Activated CD4-positive, alpha-beta memory T cell treated with anti-CD3 and anti-CD28 coated beads, Interleukin-2, amount 10 ng/mL, durations not matched to agents 7 days and 5 days (primary cell): Measurements from ENCODE around the gene PSMB3. TPM values are rescaled to one million over a fixed set of nuclear protein-coding genes. Genes with fewer than 3 reads are reported as not detected.

Experiments
- CTCF ChIA-PET: fragments of 350-600 bp; sonication (Branson Sonifier 250); formaldehyde crosslinking; loops from one replicate; lab custom pipeline; 2021; ENCODE audit warnings: antibody characterized with exemption, inconsistent platforms; lab: Charles Lee
- POLR2A ChIA-PET: fragments of 350-600 bp; sonication (Branson Sonifier 250); formaldehyde crosslinking; loops from one replicate; lab custom pipeline; 2021; ENCODE audit warnings: antibody characterized with exemption; lab: Charles Lee
- DNase-seq: peaks from one replicate; pipeline ENCODE4 v3.0.0-alpha.2; 2020
- H3K27ac Mint-ChIP-seq: one replicate; pipeline ENCODE4 v1.8.0; 2021; ENCODE audit warnings: mild to moderate bottlenecking, mixed read lengths
- H3K27me3 Mint-ChIP-seq: one replicate; pipeline ENCODE4 v1.8.0; 2021; ENCODE audit warnings: mixed read lengths
- H3K36me3 Mint-ChIP-seq: one replicate; pipeline ENCODE4 v1.8.0; 2021; ENCODE audit warnings: low read depth, mixed read lengths
- H3K4me1 Mint-ChIP-seq: one replicate; pipeline ENCODE4 v1.8.0; 2021; ENCODE audit warnings: mixed read lengths
- H3K4me3 Mint-ChIP-seq: one replicate; pipeline ENCODE4 v1.8.0; 2021; ENCODE audit warnings: mild to moderate bottlenecking, mixed read lengths
- H3K9me3 Mint-ChIP-seq: one replicate; pipeline ENCODE4 v1.8.0; 2021; ENCODE audit warnings: mixed read lengths
- total RNA-seq, 2 experiments: library from RNA; stranded (reverse); gene quantifications; one replicate each; pipeline ENCODE4 v1.2.3, GENCODE V29; 2021

Gene PSMB3
- total RNA-seq, 2 experiments from 2014 or later: 241 to 242 TPM

- Mint-ChIP-seq H3K27ac (no peak within 1 kb of the TSS), H3K9me3 (no peaks in the 10 kb centered on the region), H3K27me3 (peaks cover 44% of the 10 kb centered on the region), H3K36me3 (peaks cover 6% of the 10 kb centered on the region), H3K4me3 (peak within 1 kb of the TSS; percentile 97), H3K4me1 (peaks cover 46% of the 10 kb centered on the region)
- POLR2A ChIA-PET: no interaction called here
- CTCF ChIA-PET: interaction anchor here (1.2 kb wide), 1 partner anchor 50 kb away, joined by 3 read pairs; no protein-coding TSS in a partner anchor
- no peak for DNase-seq
Measured at GRCh38 chr17:38748149-38748891, 4.2 kb upstream of the PSMB3 start, which contains the start of gene PCGF2. Gene PCGF2 (minus strand): TSS chr17:38748336. CDS start chr17:38740402, 7,934 bp downstream.

- peak overlapping the region; percentile 97 for H3K4me3 Mint-ChIP-seq
- DNase-seq: no peak
- CTCF ChIA-PET: interaction anchor here (1.2 kb wide), 1 partner anchor 49 kb away, joined by 3 read pairs; no protein-coding TSS in a partner anchor
- peaks cover 10% of the 10 kb centered on the region for H3K36me3 Mint-ChIP-seq
- no peaks in the 10 kb centered on the region for H3K9me3 Mint-ChIP-seq
- H3K4me1 Mint-ChIP-seq: peaks cover 48% of the 10 kb centered on the region
- H3K27ac Mint-ChIP-seq: no peak overlapping the region
- POLR2A ChIA-PET: interaction anchor here (0.9 kb wide), 1 partner anchor 20 kb away, joined by 3 read pairs; no protein-coding TSS in a partner anchor
- H3K27me3 Mint-ChIP-seq: peaks cover 44% of the 10 kb centered on the region
Measured at GRCh38 chr17:38748892-38749222, 3.7 kb upstream of the PSMB3 start.

- Mint-ChIP-seq H3K4me1 (peaks cover 51% of the 10 kb centered on the region), H3K9me3 (no peaks in the 10 kb centered on the region), H3K4me3 (peak overlapping the region; percentile 97), H3K36me3 (peaks cover 12% of the 10 kb centered on the region), H3K27ac (no peak overlapping the region), H3K27me3 (peaks cover 44% of the 10 kb centered on the region)
- DNase-seq: no peak
- ChIA-PET POLR2A (interaction anchor here (0.9 kb wide), 1 partner anchor 21 kb away, joined by 3 read pairs; no protein-coding TSS in a partner anchor), CTCF (interaction anchor here (1.2 kb wide), 1 partner anchor 49 kb away, joined by 3 read pairs; no protein-coding TSS in a partner anchor)
Measured at GRCh38 chr17:38749223-38750043, 3.1 kb upstream of the PSMB3 start.

GRCh38 chr17:38750044-38750311, 2.6 kb upstream of the PSMB3 start:
- Mint-ChIP-seq H3K36me3 (peaks cover 16% of the 10 kb centered on the region), H3K4me1 (peaks cover 54% of the 10 kb centered on the region), H3K4me3 (peak overlapping the region; percentile 97), H3K27ac (no peak overlapping the region), H3K27me3 (peaks cover 44% of the 10 kb centered on the region), H3K9me3 (no peaks in the 10 kb centered on the region)
- ChIA-PET POLR2A (interaction anchor here (0.9 to 1.4 kb wide), 2 partner anchors 21 to 22 kb away, joined by 3 to 5 read pairs; no protein-coding TSS in a partner anchor), CTCF (no interaction called here)
- no peak for DNase-seq

- POLR2A ChIA-PET: interaction anchor here (0.9 to 1.6 kb wide), 5 partner anchors 19 to 404 kb away, joined by 3 to 6 read pairs (median 5); no protein-coding TSS in a partner anchor
- peaks cover 43% of the 10 kb centered on the region for H3K27me3 Mint-ChIP-seq
- peak overlapping the region; percentile 97 for H3K4me3 Mint-ChIP-seq
- H3K27ac Mint-ChIP-seq: peak overlapping the region; percentile 94
- no peak for DNase-seq
- H3K9me3 Mint-ChIP-seq: no peaks in the 10 kb centered on the region
- peaks cover 55% of the 10 kb centered on the region for H3K4me1 Mint-ChIP-seq
- CTCF ChIA-PET: interaction anchor here (1.5 to 2.4 kb wide), 2 partner anchors 15 to 74 kb away, joined by 6 to 15 read pairs; no protein-coding TSS in a partner anchor
- peaks cover 16% of the 10 kb centered on the region for H3K36me3 Mint-ChIP-seq
Measured at GRCh38 chr17:38750312-38751121, 2.0 kb upstream of the PSMB3 start.

GRCh38 chr17:38751144-38751807, 1.3 kb upstream of the PSMB3 start:
- Mint-ChIP-seq H3K36me3 (peaks cover 23% of the 10 kb centered on the region), H3K27ac (peak overlapping the region; percentile 94), H3K4me3 (peak overlapping the region; percentile 97), H3K4me1 (peaks cover 54% of the 10 kb centered on the region), H3K9me3 (no peaks in the 10 kb centered on the region), H3K27me3 (peaks cover 35% of the 10 kb centered on the region)
- no peak for DNase-seq
- ChIA-PET POLR2A (interaction anchor here (0.8 to 1.6 kb wide), 16 partner anchors 8 to 403 kb away, joined by 3 to 14 read pairs (median 5); partner anchors contain the start of genes CWC25, LASP1, MLLT6 and RPL23), CTCF (interaction anchor here (0.7 to 2.4 kb wide), 3 partner anchors 16 to 405 kb away, joined by 4 to 15 read pairs (median 6); no protein-coding TSS in a partner anchor)

- Mint-ChIP-seq H3K4me3 (peak overlapping the region; percentile 97), H3K27me3 (peaks cover 29% of the 10 kb centered on the region), H3K9me3 (no peaks in the 10 kb centered on the region), H3K27ac (peak overlapping the region; percentile 94), H3K36me3 (peaks cover 26% of the 10 kb centered on the region), H3K4me1 (peaks cover 48% of the 10 kb centered on the region)
- CTCF ChIA-PET: interaction anchor here (0.6 to 2.4 kb wide), 7 partner anchors 17 to 323 kb away, joined by 3 to 15 read pairs (median 3); no protein-coding TSS in a partner anchor
- peak; percentile 87 for DNase-seq
- POLR2A ChIA-PET: interaction anchor here (0.7 to 1.6 kb wide), 18 partner anchors 9 to 402 kb away, joined by 3 to 14 read pairs (median 5); partner anchors contain the start of genes CWC25, LASP1, MLLT6 and RPL23
Measured at GRCh38 chr17:38751808-38752307, 683 bp upstream of the PSMB3 start.

GRCh38 chr17:38753071-38753506, 548 bp downstream of the PSMB3 start:
- H3K4me3 Mint-ChIP-seq: peak overlapping the region; percentile 97
- ChIA-PET POLR2A (interaction anchor here (1.4 to 1.6 kb wide), 3 partner anchors 9 to 49 kb away, joined by 4 to 14 read pairs (median 8); partner anchors contain the start of gene MLLT6), CTCF (interaction anchor here (1.0 to 2.2 kb wide), 2 partner anchors 76 to 400 kb away, joined by 3 to 7 read pairs; no protein-coding TSS in a partner anchor)
- no peak for DNase-seq
- H3K36me3 Mint-ChIP-seq: peaks cover 29% of the 10 kb centered on the region
- peaks cover 25% of the 10 kb centered on the region for H3K27me3 Mint-ChIP-seq
- H3K4me1 Mint-ChIP-seq: peaks cover 45% of the 10 kb centered on the region
- H3K27ac Mint-ChIP-seq: peak overlapping the region; percentile 94
- no peaks in the 10 kb centered on the region for H3K9me3 Mint-ChIP-seq

- peak; percentile 49 for DNase-seq
- no peaks in the 10 kb centered on the region for H3K9me3 Mint-ChIP-seq
- no peak overlapping the region for H3K4me3 Mint-ChIP-seq
- H3K4me1 Mint-ChIP-seq: peaks cover 18% of the 10 kb centered on the region
- H3K27ac Mint-ChIP-seq: peak overlapping the region; percentile 12
- ChIA-PET POLR2A (interaction anchor here (1.2 to 1.3 kb wide), 3 partner anchors 9 to 36 kb away, joined by 4 to 8 read pairs (median 6); partner anchors contain the start of gene PSMB3), CTCF (interaction anchor here (0.5 to 1.0 kb wide), 4 partner anchors 33 to 1039 kb away, joined by 3 read pairs; no protein-coding TSS in a partner anchor)
- no peaks in the 10 kb centered on the region for H3K27me3 Mint-ChIP-seq
- peaks cover 65% of the 10 kb centered on the region for H3K36me3 Mint-ChIP-seq
Measured at GRCh38 chr17:38761612-38762011, 9.1 kb downstream of the PSMB3 start.

GRCh38 chr17:38762231-38762630, 9.7 kb downstream of the PSMB3 start:
- Mint-ChIP-seq H3K9me3 (no peaks in the 10 kb centered on the region), H3K4me1 (peaks cover 18% of the 10 kb centered on the region), H3K36me3 (peaks cover 69% of the 10 kb centered on the region), H3K4me3 (no peak overlapping the region), H3K27ac (no peak overlapping the region), H3K27me3 (no peaks in the 10 kb centered on the region)
- ChIA-PET POLR2A (interaction anchor here (1.2 to 1.3 kb wide), 3 partner anchors 9 to 36 kb away, joined by 4 to 8 read pairs (median 6); partner anchors contain the start of gene PSMB3), CTCF (interaction anchor here (0.5 to 0.7 kb wide), 3 partner anchors 32 to 1039 kb away, joined by 3 read pairs; no protein-coding TSS in a partner anchor)
- no peak for DNase-seq

- H3K27me3 Mint-ChIP-seq: no peaks in the 10 kb centered on the region
- POLR2A ChIA-PET: interaction anchor here (1.2 kb wide), 1 partner anchor 39 kb away, joined by 4 read pairs; no protein-coding TSS in a partner anchor
- peaks cover 69% of the 10 kb centered on the region for H3K36me3 Mint-ChIP-seq
- DNase-seq: no peak
- CTCF ChIA-PET: no interaction called here
- H3K9me3 Mint-ChIP-seq: no peaks in the 10 kb centered on the region
- H3K4me1 Mint-ChIP-seq: peaks cover 6% of the 10 kb centered on the region
- no peak overlapping the region for H3K4me3 Mint-ChIP-seq
- H3K27ac Mint-ChIP-seq: no peak overlapping the region
Measured at GRCh38 chr17:38766341-38766740, 13.8 kb downstream of the PSMB3 start.
